HG03066 (cell line): Measurements from ENCODE around the gene USP40.

Experiments used
- ATAC-seq: cut with Tn5 transposase; IDR thresholded peaks from one replicate; pipeline ENCODE4 v1.9.1; 2021; ENCODE audit warnings: low read depth; ENCODE audit not compliant: unreplicated experiment

Gene USP40

GRCh38 chr2:233430651-233431050 is 135.9 kb downstream of the USP40 start:
- no peak for ATAC-seq

GRCh38 chr2:233430081-233430480 is 136.5 kb downstream of the USP40 start:
- no peak for ATAC-seq

- ATAC-seq, result no peak
Observed at GRCh38 chr2:233429175-233429897, 137.2 kb downstream of the USP40 start.

- no peak for ATAC-seq
Observed at GRCh38 chr2:233428438-233428837, 138.1 kb downstream of the USP40 start.

GRCh38 chr2:233428008-233428407 is 138.6 kb downstream of the USP40 start:
- ATAC-seq, result no peak

GRCh38 chr2:233426619-233427342 is 139.8 kb downstream of the USP40 start:
- ATAC-seq, result no peak
